ENCODE results near the gene COA6. TPM values are rescaled to one million over a fixed set of nuclear protein-coding genes. Genes with fewer than 3 reads are reported as not detected.

Gene COA6
- total and polyA plus RNA-seq, 10 of the 15 experiments (the other 5 are each of a cell fraction or from before 2014, with no cell fraction given): 49.9 to 178 (median 71.5) TPM

GRCh38 chr1:234373064-234373958, at the start of gene COA6 (continued):
- no peak for TF ChIP-seq ZBTB33 (IDR thresholded peaks at IDR 0.05)
- TF ChIP-seq MTA3 (IDR thresholded peaks at IDR 0.05; ENCODE audit: borderline replicate concordance, low read length): peak; percentile 78; the same call in 1 of the 2 replicates
- TF ChIP-seq KDM1A (IDR thresholded peaks at IDR 0.05; ENCODE audit: borderline replicate concordance): no peak
- no peak for TF ChIP-seq CBX3 (IDR thresholded peaks at IDR 0.05; ENCODE audit: borderline replicate concordance, low read depth)
- TF ChIP-seq GABPA (IDR thresholded peaks at IDR 0.05; ENCODE audit: low read depth): peak; percentile 98
- TF ChIP-seq RB1 (IDR thresholded peaks at IDR 0.05; ENCODE audit: borderline replicate concordance): peak; percentile 77; the same call in 1 of the 2 replicates
- no peak for TF ChIP-seq ZNF622 (IDR thresholded peaks at IDR 0.05)
- TF ChIP-seq IKZF1 (conservative IDR thresholded peaks at IDR 0.05): peak; percentile 97
- peak; percentile 99 for TF ChIP-seq ZBTB40 (IDR thresholded peaks at IDR 0.05; ENCODE audit: borderline replicate concordance)
- TF ChIP-seq MEF2A (IDR thresholded peaks at IDR 0.05; ENCODE audit: insufficient read depth, low read depth, low read length): 0 out of 2 replicates have a peak, but pooled peaks have one; percentile 17
- TF ChIP-seq TBL1XR1 (IDR thresholded peaks at IDR 0.05; ENCODE audit: low read depth, low read length): peak; percentile 80; the same call in 1 of the 2 replicates
- TF ChIP-seq MYC (IDR thresholded peaks at IDR 0.05; ENCODE audit: insufficient read depth, insufficient read length, insufficient replicate concordance, low read length, severe bottlenecking): peak; percentile 86
- TF ChIP-seq CEBPZ (IDR thresholded peaks at IDR 0.05; ENCODE audit: low read depth, low read length): no peak
- 0 out of 2 replicates have a peak, but pooled peaks have one; percentile 27 for TF ChIP-seq SREBF2 (IDR thresholded peaks at IDR 0.05; ENCODE audit: low read length)

All from GM12878 (cell line).